ENCODE results near the gene UGGT1.

UGGT1 gene

GRCh38 chr2:128086244-128086643, 4.8 kb upstream of the UGGT1 start:
- TF ChIP-seq JUND (IDR thresholded peaks at IDR 0.05; ENCODE audit: low read depth) = no peak
- no peak for DNase-seq (ENCODE audit: low read depth in 1 of 2, low spot score in 1 of 2)
- in situ Hi-C loops (cut with HindIII; ENCODE audit: low pct_unique_long_range_greater_than_20kb, low sequenced_read_pairs) = no loop called here

GRCh38 chr2:128090575-128090944, 440 bp upstream of the UGGT1 start:
- no peak for DNase-seq (ENCODE audit: low read depth in 1 of 2, low spot score in 1 of 2)
- in situ Hi-C loops (cut with HindIII; ENCODE audit: low pct_unique_long_range_greater_than_20kb, low sequenced_read_pairs) = no loop called here
- no peak for TF ChIP-seq JUND (IDR thresholded peaks at IDR 0.05; ENCODE audit: low read depth)

- in situ Hi-C loops (cut with HindIII; ENCODE audit: low pct_unique_long_range_greater_than_20kb, low sequenced_read_pairs) = no loop called here
- DNase-seq (ENCODE audit: low read depth in 1 of 2, low spot score in 1 of 2) = no peak
- TF ChIP-seq JUND (IDR thresholded peaks at IDR 0.05; ENCODE audit: low read depth) = no peak
Measured at GRCh38 chr2:128091726-128092080, 703 bp downstream of the UGGT1 start.

- in situ Hi-C loops (cut with HindIII; ENCODE audit: low pct_unique_long_range_greater_than_20kb, low sequenced_read_pairs) = no loop called here
- no peak for DNase-seq (ENCODE audit: low read depth in 1 of 2, low spot score in 1 of 2)
Measured at GRCh38 chr2:128092656-128093055, 1.7 kb downstream of the UGGT1 start.

GRCh38 chr2:128093762-128094161, 2.8 kb downstream of the UGGT1 start:
- in situ Hi-C loops (cut with HindIII; ENCODE audit: low pct_unique_long_range_greater_than_20kb, low sequenced_read_pairs) = no loop called here
- DNase-seq (ENCODE audit: low read depth in 1 of 2, low spot score in 1 of 2) = no peak
- TF ChIP-seq JUND (IDR thresholded peaks at IDR 0.05; ENCODE audit: low read depth) = no peak

More at GRCh38 chr2:128092656-128093055, 1.7 kb downstream of the UGGT1 start:
- TF ChIP-seq JUND (IDR thresholded peaks at IDR 0.05; ENCODE audit: low read depth) = no peak

GRCh38 chr2:128095201-128095600, 4.2 kb downstream of the UGGT1 start:
- no peak for DNase-seq (ENCODE audit: low read depth in 1 of 2, low spot score in 1 of 2)
- in situ Hi-C loops (cut with HindIII; ENCODE audit: low pct_unique_long_range_greater_than_20kb, low sequenced_read_pairs) = no loop called here
- no peak for TF ChIP-seq JUND (IDR thresholded peaks at IDR 0.05; ENCODE audit: low read depth)

GRCh38 chr2:128103407-128103806, 12.4 kb downstream of the UGGT1 start:
- in situ Hi-C loops (cut with HindIII; ENCODE audit: low pct_unique_long_range_greater_than_20kb, low sequenced_read_pairs) = no loop called here
- TF ChIP-seq JUND (IDR thresholded peaks at IDR 0.05; ENCODE audit: low read depth) = no peak
- no peak for DNase-seq (ENCODE audit: low read depth in 1 of 2, low spot score in 1 of 2)

GRCh38 chr2:128105072-128105471, 14.1 kb downstream of the UGGT1 start:
- in situ Hi-C loops (cut with HindIII; ENCODE audit: low pct_unique_long_range_greater_than_20kb, low sequenced_read_pairs) = no loop called here
- no peak for TF ChIP-seq JUND (IDR thresholded peaks at IDR 0.05; ENCODE audit: low read depth)
- no peak for DNase-seq (ENCODE audit: low read depth in 1 of 2, low spot score in 1 of 2)

- no peak for DNase-seq (ENCODE audit: low read depth in 1 of 2, low spot score in 1 of 2)
- no peak for TF ChIP-seq JUND (IDR thresholded peaks at IDR 0.05; ENCODE audit: low read depth)
- in situ Hi-C loops (cut with HindIII; ENCODE audit: low pct_unique_long_range_greater_than_20kb, low sequenced_read_pairs) = no loop called here
Measured at GRCh38 chr2:128108166-128108565, 17.2 kb downstream of the UGGT1 start.

GRCh38 chr2:128109243-128109642, 18.2 kb downstream of the UGGT1 start:
- no peak for TF ChIP-seq JUND (IDR thresholded peaks at IDR 0.05; ENCODE audit: low read depth)
- no peak for DNase-seq (ENCODE audit: low read depth in 1 of 2, low spot score in 1 of 2)
- in situ Hi-C loops (cut with HindIII; ENCODE audit: low pct_unique_long_range_greater_than_20kb, low sequenced_read_pairs) = no loop called here

- TF ChIP-seq JUND (IDR thresholded peaks at IDR 0.05; ENCODE audit: low read depth) = no peak
- no peak for DNase-seq (ENCODE audit: low read depth in 1 of 2, low spot score in 1 of 2)
- in situ Hi-C loops (cut with HindIII; ENCODE audit: low pct_unique_long_range_greater_than_20kb, low sequenced_read_pairs) = no loop called here
Measured at GRCh38 chr2:128115921-128116623, 25.1 kb downstream of the UGGT1 start.

- in situ Hi-C loops (cut with HindIII; ENCODE audit: low pct_unique_long_range_greater_than_20kb, low sequenced_read_pairs) = no loop called here
- no peak for DNase-seq (ENCODE audit: low read depth in 1 of 2, low spot score in 1 of 2)
- no peak for TF ChIP-seq JUND (IDR thresholded peaks at IDR 0.05; ENCODE audit: low read depth)
Measured at GRCh38 chr2:128134573-128134972, 43.6 kb downstream of the UGGT1 start.

- DNase-seq (ENCODE audit: low read depth in 1 of 2, low spot score in 1 of 2) = no peak
- TF ChIP-seq JUND (IDR thresholded peaks at IDR 0.05; ENCODE audit: low read depth) = no peak
- in situ Hi-C loops (cut with HindIII; ENCODE audit: low pct_unique_long_range_greater_than_20kb, low sequenced_read_pairs) = no loop called here
Measured at GRCh38 chr2:128137094-128137616, 46.2 kb downstream of the UGGT1 start.

- DNase-seq (ENCODE audit: low read depth in 1 of 2, low spot score in 1 of 2) = no peak
- in situ Hi-C loops (cut with HindIII; ENCODE audit: low pct_unique_long_range_greater_than_20kb, low sequenced_read_pairs) = no loop called here
- TF ChIP-seq JUND (IDR thresholded peaks at IDR 0.05; ENCODE audit: low read depth) = no peak
Measured at GRCh38 chr2:128139624-128140023, 48.6 kb downstream of the UGGT1 start.

All from T47D (cell line).